SK-N-SH (cell line): Measurements from ENCODE around the gene SMAD7.

ENCODE experiments used
- CTCF ChIP-seq: fragments of 200-600 bp; sonication (generic); IDR thresholded peaks from 2 replicates; pipeline ENCODE4 v1.6.1; 2017; ENCODE audit warnings: antibody characterized with exemption, mild to moderate bottlenecking, moderate library complexity
- NFIC ChIP-seq: IDR thresholded peaks from 2 replicates; pipeline ENCODE4 v1.4.0; 2012; ENCODE audit warnings: borderline replicate concordance
- REST ChIP-seq: IDR thresholded peaks from 2 replicates; pipeline ENCODE4 v1.6.1; 2012; ENCODE audit warnings: mild to moderate bottlenecking, low read depth, low read length, moderate library complexity

GRCh38 chr18:48930926-48931325 is 19.8 kb downstream of the SMAD7 start:
- no peak for TF ChIP-seq REST
- TF ChIP-seq NFIC = no peak
- TF ChIP-seq CTCF = no peak
